MM.1S (cell line): ENCODE results near the gene SORL1.

Source experiments
- DNase-seq: peaks from one replicate; pipeline ENCODE4 v3.0.0-alpha.2; 2015
- H2AFZ ChIP-seq: fragments of 300-600 bp; sonication (generic); 2 replicates; pipeline ENCODE4 v1.6.0; 2016; ENCODE audit warnings: antibody characterized with exemption, low read length
- H3F3A ChIP-seq: fragments of 300-600 bp; sonication (generic); 2 replicates; pipeline ENCODE4 v1.6.1; 2016; ENCODE audit warnings: mild to moderate bottlenecking, antibody characterized with exemption, low read length, moderate library complexity, mixed read lengths; ENCODE audit not compliant: insufficient read depth
- H3K27ac ChIP-seq: fragments of 300-600 bp; sonication (generic); 2 replicates; pipeline ENCODE4 v1.5.1; 2016; ENCODE audit warnings: mild to moderate bottlenecking, low read length
- H3K27me3 ChIP-seq: fragments of 300-600 bp; sonication (generic); replicated peaks from 2 replicates; pipeline ENCODE4 v1.6.0; 2016; ENCODE audit warnings: low read length; ENCODE audit not compliant: insufficient read depth
- H3K36me3 ChIP-seq: fragments of 300-600 bp; sonication (generic); replicated peaks from 2 replicates; pipeline ENCODE4 v1.6.1; 2016; ENCODE audit warnings: mild to moderate bottlenecking, low read length, mixed read lengths; ENCODE audit not compliant: insufficient read depth
- H3K4me1 ChIP-seq: fragments of 300-600 bp; sonication (generic); 2 replicates; pipeline ENCODE4 v1.6.1; 2016; ENCODE audit warnings: low read length, mixed read lengths
- H3K4me2 ChIP-seq: fragments of 300-600 bp; sonication (generic); 2 replicates; pipeline ENCODE4 v1.6.0; 2016; ENCODE audit warnings: low read depth, low read length
- H3K4me3 ChIP-seq: fragments of 300-600 bp; sonication (generic); 2 replicates; pipeline ENCODE4 v1.5.1; 2016; ENCODE audit warnings: low read length, mixed read lengths
- H3K79me2 ChIP-seq: fragments of 300-600 bp; sonication (generic); 2 replicates; pipeline ENCODE4 v1.6.1; 2016; ENCODE audit warnings: mixed run types, low read length, mixed read lengths
- H3K9ac ChIP-seq: fragments of 300-600 bp; sonication (generic); 2 replicates; pipeline ENCODE4 v1.6.1; 2016; ENCODE audit warnings: low read length, mixed read lengths
- H3K9me2 ChIP-seq: fragments of 300-600 bp; sonication (generic); replicated peaks from 2 replicates; pipeline ENCODE4 v1.6.1; 2016; ENCODE audit warnings: mild to moderate bottlenecking, low read length, mixed read lengths; ENCODE audit not compliant: insufficient read depth
- H3K9me3 ChIP-seq: fragments of 300-600 bp; sonication (generic); replicated peaks from 2 replicates; pipeline ENCODE4 v1.6.1; 2016; ENCODE audit warnings: mild to moderate bottlenecking, low read length, mixed read lengths; ENCODE audit not compliant: insufficient read depth
- H4K20me1 ChIP-seq: fragments of 300-600 bp; sonication (generic); 2 replicates; pipeline ENCODE4 v1.6.1; 2016; ENCODE audit warnings: mild to moderate bottlenecking, low read length, moderate library complexity, mixed read lengths; ENCODE audit not compliant: insufficient read depth
- EZH2 ChIP-seq: fragments of 300-600 bp; sonication (generic); optimal IDR thresholded peaks from 2 replicates; pipeline ENCODE3; 2017; ENCODE audit warnings: low read depth, mild to moderate bottlenecking, antibody characterized with exemption, low read length, mixed read lengths
- EZH2phosphoT487 ChIP-seq: fragments of 300-600 bp; sonication (generic); IDR thresholded peaks from 2 replicates; pipeline ENCODE4 v1.6.1; 2018; ENCODE audit warnings: antibody characterized with exemption, low read length
- TF ChIP-seq, protein P1 (sequence below): fragments of 300-600 bp; sonication (generic); IDR thresholded peaks from 2 replicates; pipeline ENCODE4 v1.5.1; 2016; ENCODE audit warnings: antibody characterized with exemption, low read length, mixed read lengths

The SORL1 gene

DNA sequence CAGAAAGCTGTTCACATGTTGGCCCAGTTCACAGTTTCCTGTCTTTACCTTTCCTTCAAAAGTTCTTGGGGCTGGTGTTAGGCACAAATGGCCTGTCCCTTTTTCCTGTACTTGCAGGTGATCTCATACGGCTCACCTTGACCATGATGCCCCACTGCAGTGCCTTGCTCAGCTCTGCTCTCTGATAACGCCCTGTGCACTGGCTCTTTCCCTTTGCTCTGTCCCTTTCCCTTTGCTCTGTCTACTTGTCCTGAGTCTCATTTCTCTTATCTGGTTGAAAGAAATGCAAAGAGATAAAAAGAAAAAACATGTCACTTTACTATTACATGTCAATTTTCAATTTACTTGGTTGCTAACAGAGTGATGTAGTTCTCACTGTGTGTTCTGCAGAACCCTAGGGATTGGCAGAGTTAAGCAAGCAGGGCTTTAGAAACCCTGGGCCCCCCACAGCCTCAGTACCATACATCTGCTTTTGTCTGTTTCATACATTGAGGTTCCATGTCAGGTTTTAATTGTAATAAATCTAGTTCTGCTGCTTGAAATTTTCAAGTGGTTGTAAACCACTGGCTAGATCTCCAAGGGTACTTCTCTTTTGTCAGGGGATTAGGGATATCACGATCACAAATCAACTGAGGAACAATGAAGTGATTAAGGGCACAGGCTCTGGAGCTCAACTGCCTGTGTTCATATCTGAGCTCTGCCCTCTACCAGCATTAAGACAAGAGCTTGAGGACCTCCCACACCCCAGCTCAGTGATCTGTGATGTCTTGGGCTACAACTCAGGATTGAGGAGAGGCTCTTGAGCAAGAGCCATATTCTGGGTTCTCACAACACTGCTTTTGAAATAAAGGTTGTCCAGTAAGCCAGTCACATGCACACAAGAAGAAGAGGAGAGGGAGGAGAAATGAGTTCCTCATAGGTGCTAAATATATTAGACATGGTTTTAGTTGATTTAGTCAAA lies 16.3 kb upstream of the SORL1 start:
- no peak for DNase-seq
- no peak overlapping the region for H3K27ac ChIP-seq
- no peak for TF ChIP-seq EZH2
- TF ChIP-seq, protein P1, sequence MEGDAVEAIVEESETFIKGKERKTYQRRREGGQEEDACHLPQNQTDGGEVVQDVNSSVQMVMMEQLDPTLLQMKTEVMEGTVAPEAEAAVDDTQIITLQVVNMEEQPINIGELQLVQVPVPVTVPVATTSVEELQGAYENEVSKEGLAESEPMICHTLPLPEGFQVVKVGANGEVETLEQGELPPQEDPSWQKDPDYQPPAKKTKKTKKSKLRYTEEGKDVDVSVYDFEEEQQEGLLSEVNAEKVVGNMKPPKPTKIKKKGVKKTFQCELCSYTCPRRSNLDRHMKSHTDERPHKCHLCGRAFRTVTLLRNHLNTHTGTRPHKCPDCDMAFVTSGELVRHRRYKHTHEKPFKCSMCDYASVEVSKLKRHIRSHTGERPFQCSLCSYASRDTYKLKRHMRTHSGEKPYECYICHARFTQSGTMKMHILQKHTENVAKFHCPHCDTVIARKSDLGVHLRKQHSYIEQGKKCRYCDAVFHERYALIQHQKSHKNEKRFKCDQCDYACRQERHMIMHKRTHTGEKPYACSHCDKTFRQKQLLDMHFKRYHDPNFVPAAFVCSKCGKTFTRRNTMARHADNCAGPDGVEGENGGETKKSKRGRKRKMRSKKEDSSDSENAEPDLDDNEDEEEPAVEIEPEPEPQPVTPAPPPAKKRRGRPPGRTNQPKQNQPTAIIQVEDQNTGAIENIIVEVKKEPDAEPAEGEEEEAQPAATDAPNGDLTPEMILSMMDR = no peak
- no peak for TF ChIP-seq EZH2phosphoT487
- H3K4me2 ChIP-seq = no peak overlapping the region
- no peaks in the 10 kb centered on the region for H3K27me3 ChIP-seq
- H2AFZ ChIP-seq = no peak overlapping the region
- no peaks in the 10 kb centered on the region for H3K9me3 ChIP-seq
- H3K9me2 ChIP-seq = no peaks in the 10 kb centered on the region
- H4K20me1 ChIP-seq = no peaks in the 10 kb centered on the region
- H3F3A ChIP-seq = no peaks in the 10 kb centered on the region
- H3K4me3 ChIP-seq = no peak overlapping the region
- H3K4me1 ChIP-seq = no peaks in the 10 kb centered on the region
- no peaks in the 10 kb centered on the region for H3K36me3 ChIP-seq
- no peaks in the 10 kb centered on the region for H3K79me2 ChIP-seq
- H3K9ac ChIP-seq = no peak overlapping the region

DNA sequence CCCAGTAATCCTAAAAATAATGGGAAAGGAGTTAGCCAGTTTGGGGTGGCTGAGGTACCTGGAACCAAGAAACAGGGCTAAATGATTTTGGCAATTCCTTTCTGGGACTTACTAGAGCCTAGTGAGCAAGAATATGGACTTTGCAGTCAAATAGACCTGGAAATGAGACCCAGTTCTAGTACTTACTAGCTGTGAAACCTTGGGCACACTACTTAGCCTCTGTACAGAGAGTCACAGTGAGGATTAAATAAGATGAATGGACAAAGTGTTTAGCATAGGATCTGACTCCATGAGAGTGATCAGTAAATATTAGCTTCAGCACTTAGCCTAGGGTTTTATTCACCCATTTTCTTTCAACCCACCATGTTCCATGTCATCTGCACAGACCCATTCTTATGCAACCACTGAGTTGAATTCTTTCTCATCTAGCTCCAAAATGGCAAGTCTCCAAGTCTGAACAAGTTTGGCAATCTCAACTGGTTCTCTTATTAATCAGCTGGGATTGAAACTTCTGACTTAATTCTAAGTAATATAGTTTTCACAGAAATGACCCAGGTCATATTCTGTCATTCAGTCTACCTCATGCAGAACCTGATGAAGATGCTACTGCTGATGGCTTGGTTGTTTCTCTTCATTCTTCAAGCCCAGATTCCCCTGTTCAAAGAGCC lies 15.0 kb upstream of the SORL1 start:
- Histone ChIP-seq H3K4me2 (no peak overlapping the region), H3K4me1 (no peaks in the 10 kb centered on the region), H3K4me3 (no peak overlapping the region), H3K27me3 (no peaks in the 10 kb centered on the region), H3K9me3 (no peaks in the 10 kb centered on the region), H2AFZ (no peak overlapping the region), H3K79me2 (no peaks in the 10 kb centered on the region), H3F3A (no peaks in the 10 kb centered on the region), H3K27ac (no peak overlapping the region), H3K9ac (no peak overlapping the region), H3K9me2 (no peaks in the 10 kb centered on the region), H4K20me1 (no peaks in the 10 kb centered on the region), H3K36me3 (no peaks in the 10 kb centered on the region)
- TF ChIP-seq, protein P1 = no peak
- TF ChIP-seq EZH2 (no peak), EZH2phosphoT487 (no peak)
- DNase-seq = no peak

DNA sequence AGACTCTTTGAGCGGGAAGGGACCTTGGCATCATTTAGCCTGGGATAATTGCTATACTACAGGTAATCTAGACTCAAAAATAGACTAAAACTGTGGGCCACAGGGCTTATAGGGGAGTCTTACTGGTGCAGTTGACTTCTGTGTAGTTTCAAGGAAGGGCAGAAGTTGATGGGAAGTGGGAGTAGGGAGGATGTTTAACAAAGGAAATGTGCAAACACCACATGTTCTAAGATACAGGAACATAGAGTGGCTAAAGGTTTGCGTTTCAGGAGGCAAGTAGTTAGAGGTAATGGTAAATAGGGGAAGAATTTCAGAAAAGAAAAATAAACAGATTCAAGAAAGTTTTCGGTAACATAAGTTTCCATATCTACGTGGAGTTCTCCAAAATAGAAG lies 14.4 kb upstream of the SORL1 start:
- Histone ChIP-seq H3K36me3 (no peaks in the 10 kb centered on the region), H3K27ac (no peak overlapping the region), H3F3A (no peaks in the 10 kb centered on the region), H2AFZ (no peak overlapping the region), H3K9me2 (no peaks in the 10 kb centered on the region), H3K4me1 (no peaks in the 10 kb centered on the region), H3K4me3 (no peak overlapping the region), H3K9me3 (no peaks in the 10 kb centered on the region), H4K20me1 (no peaks in the 10 kb centered on the region), H3K27me3 (no peaks in the 10 kb centered on the region), H3K4me2 (no peak overlapping the region), H3K79me2 (no peaks in the 10 kb centered on the region), H3K9ac (no peak overlapping the region)
- DNase-seq = no peak
- TF ChIP-seq EZH2 = no peak
- no peak for TF ChIP-seq EZH2phosphoT487
- TF ChIP-seq, protein P1 = no peak
